Measurements from ENCODE around the gene GIMAP8.

GIMAP8 gene

GRCh38 chr7:150444674-150445365 lies 5.6 kb upstream of the GIMAP8 start:
- no peak for TF ChIP-seq CTCF (conservative IDR thresholded peaks at IDR 0.05; ENCODE audit: low read depth)
- no peak for DNase-seq (ENCODE audit: low spot score)
- H3K27ac ChIP-seq, result no peak overlapping the region
- CTCF ChIA-PET, result no interaction called here
- POLR2A ChIA-PET (ENCODE audit: low non-redundant PET), result no interaction called here

- no peak for DNase-seq (ENCODE audit: low spot score)
- H3K27ac ChIP-seq, result no peak overlapping the region
- ChIA-PET CTCF (no interaction called here), POLR2A (ENCODE audit: low non-redundant PET) (no interaction called here)
- TF ChIP-seq CTCF (conservative IDR thresholded peaks at IDR 0.05; ENCODE audit: low read depth), result no peak
These were observed 4.0 kb upstream of the GIMAP8 start for GRCh38 chr7:150446288-150446938.

- ChIA-PET CTCF (no interaction called here), POLR2A (ENCODE audit: low non-redundant PET) (no interaction called here)
- H3K27ac ChIP-seq, result no peak overlapping the region
- TF ChIP-seq CTCF (conservative IDR thresholded peaks at IDR 0.05; ENCODE audit: low read depth), result no peak
- no peak for DNase-seq (ENCODE audit: low spot score)
These were observed 2.3 kb upstream of the GIMAP8 start for GRCh38 chr7:150447966-150448788.

GRCh38 chr7:150448789-150449147 lies 1.7 kb upstream of the GIMAP8 start:
- peak; percentile 74 for DNase-seq (ENCODE audit: low spot score)
- ChIA-PET CTCF (interaction anchor here (0.5 kb wide), 1 partner anchor 459 kb away, joined by 3 read pairs; no protein-coding TSS in a partner anchor), POLR2A (ENCODE audit: low non-redundant PET) (no interaction called here)
- TF ChIP-seq CTCF (conservative IDR thresholded peaks at IDR 0.05; ENCODE audit: low read depth), result peak; percentile 94
- H3K27ac ChIP-seq, result no peak overlapping the region

- no peak overlapping the region for H3K27ac ChIP-seq
- TF ChIP-seq CTCF (conservative IDR thresholded peaks at IDR 0.05; ENCODE audit: low read depth), result no peak
- ChIA-PET POLR2A (ENCODE audit: low non-redundant PET) (no interaction called here), CTCF (interaction anchor here (0.5 to 0.6 kb wide), 3 partner anchors 53 to 1148 kb away, joined by 3 to 7 read pairs (median 4); no protein-coding TSS in a partner anchor)
- no peak for DNase-seq (ENCODE audit: low spot score)
These were observed 1.1 kb upstream of the GIMAP8 start for GRCh38 chr7:150449206-150449952.
